Measurements from ENCODE around the gene RAP1B.

GRCh38 chr12:68665016-68665569 lies 54.4 kb downstream of the RAP1B start:
- no peak for TF ChIP-seq CTCF (IDR thresholded peaks at IDR 0.05)
- TF ChIP-seq POLR2A (IDR thresholded peaks at IDR 0.05), result no peak

All from ovary (tissue), 3 donors.